GM18858 (cell line): Measurements from ENCODE around the gene KIAA0753.

Experiments
- ATAC-seq: cut with Tn5 transposase; IDR thresholded peaks from one replicate; pipeline ENCODE4 v1.9.1; 2021; ENCODE audit not compliant: unreplicated experiment

The KIAA0753 gene

DNA sequence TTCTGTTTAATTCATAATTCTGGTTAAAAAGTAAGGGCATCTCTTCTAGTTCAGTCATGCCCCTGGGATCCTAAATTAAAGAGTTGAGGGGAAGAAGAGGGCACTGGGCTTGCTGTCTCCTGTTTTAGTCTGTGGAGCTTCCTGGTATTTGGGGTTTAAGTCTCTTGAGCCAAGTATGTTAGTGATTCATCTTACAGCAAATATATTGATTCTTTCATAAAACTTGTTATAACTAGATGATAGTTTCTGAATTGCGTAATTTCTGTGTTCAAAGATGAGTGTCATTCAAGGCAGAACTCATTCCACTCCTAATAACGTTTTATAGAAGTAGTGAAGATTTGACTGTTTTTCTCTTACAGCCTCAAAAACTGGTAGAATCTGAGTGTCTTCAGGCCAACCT lies 2.1 kb upstream of the KIAA0753 start:
- no peak for ATAC-seq

DNA sequence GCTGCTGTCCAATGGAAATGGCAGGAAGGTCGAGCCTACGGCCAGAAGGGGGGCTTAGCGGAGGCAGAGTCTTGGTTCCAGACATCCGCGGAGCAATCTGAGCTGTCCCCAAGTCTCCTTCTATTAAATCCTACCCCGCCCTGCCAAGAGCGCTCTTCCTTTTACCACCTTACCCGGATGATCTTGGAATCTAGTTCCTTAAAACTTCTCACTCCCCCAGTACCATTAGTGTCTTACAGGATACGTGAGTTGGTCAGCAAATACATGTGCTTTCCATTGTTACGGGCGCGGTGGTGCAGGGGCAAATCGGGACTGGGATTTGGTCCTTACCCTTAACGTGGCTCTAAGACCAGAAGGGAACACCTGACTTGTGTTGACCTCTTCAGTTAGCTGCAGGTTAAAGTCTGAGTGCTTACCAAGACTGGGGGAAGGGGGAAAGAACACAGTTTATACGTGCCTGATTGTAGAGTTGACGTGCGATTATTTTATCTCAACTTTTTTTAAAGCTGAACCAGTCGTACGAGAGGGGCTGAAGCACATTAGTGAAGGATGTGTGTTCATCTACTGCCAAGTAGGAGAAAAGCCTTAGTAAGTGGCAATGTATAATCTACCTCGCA lies 844 bp upstream of the KIAA0753 start:
- no peak for ATAC-seq

DNA sequence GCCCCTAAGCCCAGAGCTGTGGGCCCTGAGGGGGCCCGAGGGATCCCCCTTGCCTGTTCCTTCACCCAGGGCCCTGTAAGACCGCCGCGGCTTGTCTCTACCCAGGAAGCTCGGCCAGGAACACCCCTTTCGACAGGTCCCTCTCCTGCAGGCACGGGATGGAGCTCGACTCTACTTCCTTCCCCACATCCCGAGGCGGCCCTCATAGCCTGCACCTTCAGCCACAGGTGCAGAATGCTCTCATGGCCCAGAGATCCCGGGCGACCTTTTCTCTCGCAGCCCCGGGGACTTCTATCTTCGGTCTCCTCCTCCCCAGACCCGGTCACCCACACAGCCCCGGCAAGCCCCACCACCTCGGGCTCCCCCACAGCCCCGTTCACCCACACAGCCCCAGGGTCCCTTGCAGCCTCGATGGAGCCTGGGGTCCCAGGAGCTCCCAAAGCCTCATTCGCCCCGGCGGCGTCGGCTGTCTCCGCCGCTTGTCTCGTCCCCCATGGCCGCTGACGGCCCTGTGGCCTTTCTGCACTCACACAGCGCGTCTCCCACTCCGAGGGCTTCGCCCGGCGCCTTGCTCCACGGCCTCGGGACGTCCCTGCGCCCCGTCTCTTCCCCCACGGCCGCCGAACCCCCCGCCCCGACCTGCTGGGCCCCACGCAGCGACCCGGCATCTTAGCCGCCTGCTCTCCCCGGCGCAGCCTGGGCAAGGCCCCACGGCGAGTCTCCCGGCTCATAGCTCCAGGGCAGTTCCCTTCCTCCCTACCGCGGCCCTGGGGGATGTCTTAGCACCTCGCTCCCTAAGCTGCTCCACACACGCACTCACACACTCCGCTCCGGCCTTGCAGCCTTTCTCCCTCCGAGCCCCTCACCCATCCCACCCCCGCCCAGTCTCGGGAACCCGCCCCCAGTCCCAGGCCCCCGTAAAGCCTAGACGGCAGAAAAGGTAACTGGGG lies 650 bp downstream of the KIAA0753 start:
- ATAC-seq = no peak

DNA sequence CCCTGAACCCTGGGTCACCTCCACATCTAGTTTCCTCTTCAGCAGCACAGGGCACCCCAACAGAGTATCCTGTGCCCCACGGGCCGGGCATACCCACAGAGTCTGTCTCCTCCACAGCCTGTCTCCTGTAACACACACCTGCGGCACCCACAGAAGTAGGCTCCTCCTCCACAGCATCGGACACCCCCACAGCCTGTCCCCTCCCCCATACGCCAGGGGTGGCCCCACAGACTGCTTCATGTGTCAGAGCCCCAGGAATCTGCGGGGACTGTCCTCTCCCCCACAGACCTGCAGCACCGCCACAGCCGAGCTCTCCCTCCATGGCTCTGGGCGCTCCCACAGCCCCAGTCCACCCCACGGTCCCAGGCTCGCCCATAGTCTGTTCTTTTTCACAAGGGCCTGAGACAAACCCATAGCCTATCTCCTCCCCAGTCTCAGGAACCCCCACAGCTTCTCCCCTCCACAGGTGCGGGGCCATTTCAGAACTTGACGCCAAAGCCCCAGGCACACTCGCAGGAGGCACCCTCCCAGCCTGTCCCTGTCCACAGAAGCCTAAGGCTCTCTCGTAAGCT lies 1.4 kb downstream of the KIAA0753 start:
- ATAC-seq = no peak

DNA sequence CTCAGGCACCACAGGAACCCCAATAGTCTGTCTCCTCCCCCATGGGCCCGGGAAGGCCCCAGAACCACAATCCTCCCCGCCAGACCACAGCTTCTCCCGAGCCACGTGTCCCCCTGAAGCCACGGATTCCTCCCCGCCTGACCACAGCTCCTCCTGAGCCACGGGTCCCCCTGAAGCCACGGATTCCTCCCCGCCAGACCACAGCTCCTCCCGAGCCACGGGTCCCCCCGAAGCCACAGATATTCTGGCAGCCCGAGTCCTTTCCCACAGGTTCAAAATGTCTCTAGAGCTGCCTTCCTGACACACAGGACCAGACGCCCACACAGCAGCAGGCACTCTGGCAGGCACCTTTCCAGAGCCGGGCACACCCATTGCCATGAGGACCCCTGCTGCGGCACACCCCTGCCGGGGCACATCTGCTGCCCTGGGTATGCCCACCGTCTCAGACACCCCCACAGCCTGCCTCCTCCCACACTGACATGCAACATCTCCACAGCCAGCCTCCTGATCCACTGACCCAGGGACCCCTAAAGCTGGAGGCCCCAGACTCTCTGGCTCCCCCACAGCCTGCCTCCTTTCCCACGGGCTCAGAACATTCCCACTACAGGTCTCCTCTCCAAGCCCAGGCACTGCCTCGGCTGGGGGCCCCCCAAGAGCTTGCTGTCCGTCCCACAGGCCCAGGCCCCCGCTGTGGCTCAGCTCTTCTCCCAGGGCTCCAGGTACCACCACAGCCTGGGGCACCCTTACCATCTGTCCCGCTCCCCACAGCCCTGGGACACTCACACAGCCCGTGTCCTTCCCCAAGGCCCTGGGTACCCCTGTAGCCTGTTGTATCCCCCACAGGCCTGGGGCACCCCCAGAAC lies 2.2 kb downstream of the KIAA0753 start:
- no peak for ATAC-seq

DNA sequence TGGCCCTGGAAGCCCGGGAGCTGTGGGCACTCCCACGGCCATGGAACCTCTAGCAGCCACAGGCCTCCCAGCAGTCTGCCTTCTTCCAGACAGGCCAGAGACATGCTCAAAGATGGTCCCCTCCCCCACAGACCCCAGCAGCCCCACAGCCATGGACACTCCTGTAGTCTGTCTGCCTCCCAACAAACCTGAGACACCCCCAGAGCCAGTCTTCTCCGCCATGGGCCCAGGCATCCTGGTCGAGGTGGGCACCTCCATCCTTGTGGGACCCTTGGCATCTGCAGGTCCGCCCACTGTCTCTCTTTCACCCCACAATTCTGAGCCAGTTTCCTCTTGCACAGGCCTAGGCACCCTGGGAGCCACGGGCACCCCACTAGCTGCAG lies 3.1 kb downstream of the KIAA0753 start:
- ATAC-seq = no peak

DNA sequence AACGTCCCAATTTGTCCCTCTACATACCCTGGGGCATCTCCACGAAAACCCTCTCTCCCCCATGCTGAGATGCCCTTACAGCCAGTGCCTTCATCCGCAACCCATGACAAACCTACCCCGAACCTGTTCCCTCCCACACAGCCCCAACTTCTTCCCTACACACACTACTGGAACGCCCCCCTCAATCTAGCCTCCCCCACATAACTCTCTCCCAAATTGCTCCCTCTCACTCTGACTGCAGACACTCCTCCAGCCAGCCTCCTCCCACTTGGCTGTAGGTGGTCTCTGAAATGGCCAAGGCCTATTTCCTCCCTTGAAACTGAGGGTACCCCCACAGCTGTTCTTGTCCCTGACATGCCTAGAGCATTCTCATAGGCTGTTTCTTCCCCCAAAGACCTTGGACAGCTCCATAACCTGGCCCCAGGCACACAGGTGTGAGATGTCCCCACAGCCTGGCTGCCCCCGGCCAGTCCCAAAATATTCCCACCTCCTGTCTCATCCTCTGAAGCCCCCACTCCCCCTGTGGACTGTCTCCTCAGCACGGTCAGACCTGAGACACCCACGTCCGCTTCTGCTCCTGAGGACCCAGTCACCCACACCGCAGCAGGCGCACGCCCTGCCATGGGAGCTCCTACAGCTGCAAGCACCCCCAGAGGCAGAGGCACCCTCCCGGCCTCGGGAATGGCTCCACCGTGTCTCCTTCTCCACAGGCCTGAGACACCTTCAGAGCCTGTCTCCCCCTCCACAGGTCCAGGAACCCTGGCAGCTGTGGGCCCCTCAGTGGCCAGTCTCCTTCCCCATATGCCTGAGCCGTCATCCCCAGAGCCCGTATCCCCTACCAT lies 3.7 kb downstream of the KIAA0753 start:
- no peak for ATAC-seq

DNA sequence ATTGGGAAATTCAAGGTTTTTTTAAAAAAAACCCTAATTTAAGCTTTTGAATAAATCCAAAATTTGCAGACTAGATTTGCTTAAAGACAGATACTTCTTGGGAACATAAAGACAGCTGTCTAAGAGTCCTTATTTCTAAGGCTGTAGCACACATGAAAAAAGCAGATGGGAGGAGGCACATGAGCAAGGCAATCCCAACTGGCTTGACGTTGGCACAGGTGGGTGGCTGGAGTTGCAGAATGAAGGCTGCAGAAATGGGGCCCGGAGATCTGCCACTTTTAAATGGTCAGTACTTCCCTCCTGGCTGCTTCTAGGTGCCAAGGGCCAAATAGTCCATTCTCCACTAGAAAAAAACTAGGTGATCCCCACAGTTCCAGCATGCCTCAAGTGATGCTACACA lies 4.4 kb downstream of the KIAA0753 start:
- ATAC-seq = no peak

DNA sequence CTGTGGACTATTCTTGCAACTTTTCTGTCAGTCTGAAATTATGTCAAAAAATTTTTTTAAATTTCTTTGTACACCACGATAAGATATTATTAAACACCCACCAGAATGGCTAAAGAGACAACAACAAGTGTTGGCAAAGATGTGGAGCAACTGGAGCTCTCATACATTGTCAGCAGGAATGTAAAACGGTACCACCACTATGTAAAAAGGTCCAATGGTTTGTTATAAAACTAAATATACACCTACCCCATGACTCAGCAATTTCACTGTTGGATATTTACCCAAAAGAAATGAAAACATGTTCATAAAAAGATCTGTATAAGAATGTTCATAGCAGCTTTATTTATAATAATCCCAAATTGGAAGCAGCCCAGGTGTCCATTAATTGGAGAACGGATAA lies 7.2 kb downstream of the KIAA0753 start:
- ATAC-seq = no peak

DNA sequence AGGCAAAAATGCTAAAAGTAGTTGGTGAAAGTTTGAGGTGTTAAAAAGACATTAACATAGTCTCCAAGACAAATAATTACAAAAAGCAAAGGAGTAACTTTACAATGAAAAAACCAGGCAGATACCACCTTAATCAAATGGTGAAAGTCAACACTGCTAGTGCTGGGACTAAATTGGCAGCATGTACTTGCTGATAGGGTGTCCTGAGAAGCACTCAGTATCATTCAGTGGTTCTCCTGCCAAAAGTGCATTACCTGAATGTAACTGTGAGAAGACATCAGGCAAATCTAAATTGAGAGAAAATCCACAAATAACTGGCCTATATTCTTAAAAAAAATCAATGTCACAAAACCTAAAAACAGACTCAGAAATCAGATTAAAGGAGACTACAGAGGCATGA lies 8.0 kb downstream of the KIAA0753 start:
- ATAC-seq = no peak

DNA sequence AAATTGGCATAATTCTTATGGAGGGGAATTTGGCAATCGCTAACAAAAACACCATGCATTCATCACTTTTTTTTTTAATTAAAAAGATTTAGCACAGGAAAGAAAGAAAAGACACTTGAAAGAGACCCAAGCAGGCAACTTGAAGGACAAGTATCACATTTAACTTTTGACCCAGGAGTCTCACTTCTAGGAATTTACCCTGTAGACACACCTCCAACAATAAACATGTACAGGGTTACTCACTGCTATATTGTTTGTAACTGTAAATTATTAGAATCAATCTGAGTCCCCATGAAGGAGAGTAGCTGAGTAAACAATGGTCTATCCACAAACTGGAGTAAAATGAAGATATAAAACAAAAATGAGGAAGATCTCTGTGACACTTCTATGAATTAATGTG lies 10.1 kb downstream of the KIAA0753 start:
- ATAC-seq = no peak

DNA sequence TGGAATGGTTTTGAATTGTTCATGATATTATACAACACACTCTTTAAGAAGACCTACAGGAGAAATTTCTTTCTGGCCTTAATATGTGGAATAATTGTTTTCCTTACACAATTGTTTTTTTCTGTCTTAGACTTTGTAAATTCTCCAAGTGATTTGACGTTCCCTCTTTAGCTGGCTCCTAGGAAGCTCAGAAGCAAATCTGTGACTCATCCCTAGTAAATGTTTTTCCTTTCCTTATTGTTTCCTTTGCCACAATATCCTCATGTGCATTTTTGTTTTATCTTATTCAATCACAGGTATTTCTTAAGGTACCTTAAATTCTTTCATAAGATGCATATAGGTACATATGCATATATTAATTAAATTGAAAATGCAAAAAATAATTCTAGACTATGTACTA lies 13.5 kb downstream of the KIAA0753 start:
- no peak for ATAC-seq

DNA sequence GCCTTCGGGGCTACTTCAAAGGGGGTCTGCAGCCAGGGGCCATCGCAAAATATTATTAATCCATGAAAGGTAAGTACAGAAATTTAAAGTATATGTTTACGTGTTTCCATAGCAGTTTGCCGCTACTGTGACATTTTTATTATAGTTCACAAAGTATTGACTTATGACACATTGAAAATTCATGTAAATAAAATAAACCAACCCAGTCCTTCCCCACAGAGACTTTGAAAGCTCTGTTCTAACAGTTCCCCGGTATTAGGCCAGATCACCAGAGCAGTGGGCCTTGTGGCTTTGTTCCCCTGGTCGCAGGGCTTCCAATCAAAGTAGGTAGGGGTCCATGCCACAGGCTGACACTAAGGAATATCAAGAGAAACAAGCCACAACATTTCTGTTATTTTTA lies 13.9 kb downstream of the KIAA0753 start:
- no peak for ATAC-seq

DNA sequence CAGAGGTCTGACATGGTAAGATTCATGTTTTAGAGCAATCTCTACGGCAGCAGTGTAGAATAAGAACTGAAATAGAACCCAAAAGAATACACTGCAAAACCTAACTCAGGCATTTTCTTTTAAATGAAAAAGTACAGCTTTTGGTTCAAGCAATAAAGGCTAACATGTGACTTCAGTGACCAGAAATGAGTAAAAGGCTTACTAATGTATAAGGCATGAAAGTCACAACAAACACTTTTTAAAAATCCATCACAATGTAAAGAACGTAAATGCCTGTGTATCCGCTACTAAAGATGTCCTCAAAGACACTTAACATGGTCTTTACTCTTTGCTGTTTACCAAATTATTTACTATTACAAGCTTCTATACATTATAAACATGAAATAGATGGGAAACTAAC lies 16.6 kb downstream of the KIAA0753 start:
- no peak for ATAC-seq

DNA sequence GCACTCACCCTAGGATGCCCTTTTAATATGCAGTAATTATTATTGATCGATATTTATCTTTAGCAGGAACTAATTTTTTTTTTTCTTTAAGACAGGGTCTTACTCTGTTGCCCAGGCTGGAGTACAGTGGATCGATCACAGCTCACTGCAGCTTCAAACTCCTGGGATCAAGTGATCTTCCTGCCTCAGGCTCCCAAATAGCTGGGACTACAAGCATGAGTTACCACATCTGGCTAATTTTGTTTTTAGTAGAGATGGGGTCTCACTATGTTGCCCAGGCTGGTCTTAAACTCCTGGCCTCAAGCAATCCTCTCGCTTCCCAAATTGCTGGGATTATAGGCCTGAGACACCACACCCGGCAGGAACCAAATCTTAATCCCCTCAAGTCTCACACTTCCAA lies 29.3 kb downstream of the KIAA0753 start:
- no peak for ATAC-seq

DNA sequence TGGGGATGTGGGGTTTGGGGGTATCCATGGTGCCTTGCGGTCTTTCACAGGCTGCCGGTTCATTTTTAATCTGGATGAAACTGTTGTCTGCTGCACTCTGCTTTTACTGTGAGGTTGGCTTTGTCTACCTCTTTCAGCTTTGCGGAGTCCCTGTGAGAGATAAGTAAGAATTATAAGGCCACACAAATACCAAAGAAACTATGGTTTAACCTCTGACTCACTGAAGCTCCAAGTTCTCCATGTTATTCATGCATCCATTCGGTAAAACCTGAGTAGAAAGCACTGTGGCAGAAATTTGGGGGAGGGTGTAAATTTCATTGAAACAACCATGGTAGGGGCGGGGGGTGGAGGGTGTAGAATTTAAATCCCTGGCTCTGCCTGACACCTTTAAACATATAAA lies 30.5 kb downstream of the KIAA0753 start:
- ATAC-seq = no peak

DNA sequence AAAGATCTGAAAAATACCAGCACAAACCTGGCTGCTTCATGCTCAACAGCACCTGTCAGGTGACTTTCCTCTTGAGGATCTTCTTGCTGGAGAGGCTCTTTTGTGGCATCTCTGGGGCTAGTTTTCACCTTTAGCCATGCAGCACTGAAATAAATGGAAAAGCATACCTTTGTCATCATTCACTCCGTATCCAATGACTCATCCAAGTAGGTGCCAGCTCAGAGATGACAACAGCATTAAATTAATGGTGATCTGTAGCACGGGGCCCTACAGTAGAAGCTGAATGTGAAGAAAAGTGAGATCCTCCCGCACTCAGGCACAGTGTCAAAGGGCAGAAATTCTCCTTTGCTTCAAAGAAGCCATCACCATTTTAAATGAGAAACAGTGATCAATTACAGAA lies 32.2 kb downstream of the KIAA0753 start:
- ATAC-seq = no peak

DNA sequence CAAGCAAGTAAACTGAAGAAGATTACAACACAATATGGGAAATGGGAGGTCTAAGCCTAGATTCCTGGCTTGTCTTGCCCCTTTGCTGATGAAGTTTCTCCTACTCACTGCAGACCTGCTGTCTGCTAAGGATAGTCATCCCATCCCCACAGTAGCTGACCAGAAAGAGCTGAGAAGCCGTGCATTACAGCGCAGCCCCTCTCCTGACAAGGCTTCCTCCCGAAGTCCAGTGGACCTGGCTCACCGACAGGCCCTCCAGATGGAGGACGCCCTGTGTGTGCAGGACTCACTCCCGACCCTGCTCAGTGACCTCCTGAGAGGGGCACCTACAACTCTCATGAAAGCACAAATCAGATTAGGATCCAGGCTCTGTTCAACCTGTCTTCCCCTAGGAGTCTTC lies 35.4 kb downstream of the KIAA0753 start:
- no peak for ATAC-seq

DNA sequence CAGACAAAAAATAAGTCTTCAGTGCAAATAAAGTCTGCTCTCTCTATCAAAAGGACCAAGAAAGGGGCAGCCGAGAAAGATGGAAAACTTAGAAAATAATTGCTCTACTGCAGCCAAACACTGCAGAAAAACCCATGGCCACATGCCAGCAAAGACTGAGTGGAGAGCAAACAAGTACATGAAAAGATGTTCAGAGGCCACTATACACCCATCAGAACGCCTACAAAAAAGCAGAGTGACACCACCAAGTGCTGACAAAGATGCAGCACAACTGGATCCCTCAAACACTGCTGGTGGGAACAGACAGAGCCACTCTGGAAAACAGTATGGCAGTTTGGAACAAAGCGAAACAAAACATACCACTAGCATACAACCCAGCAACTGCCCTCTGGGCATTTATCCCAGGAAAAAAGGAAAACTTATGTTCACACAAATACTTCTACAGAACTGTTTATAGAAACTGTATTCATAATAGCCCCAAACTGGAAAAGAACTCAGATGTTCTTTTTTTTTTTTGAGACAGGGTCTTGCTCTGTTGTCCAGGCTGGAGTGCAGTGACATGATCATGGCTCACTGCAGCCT lies 36.7 kb downstream of the KIAA0753 start:
- ATAC-seq = no peak

DNA sequence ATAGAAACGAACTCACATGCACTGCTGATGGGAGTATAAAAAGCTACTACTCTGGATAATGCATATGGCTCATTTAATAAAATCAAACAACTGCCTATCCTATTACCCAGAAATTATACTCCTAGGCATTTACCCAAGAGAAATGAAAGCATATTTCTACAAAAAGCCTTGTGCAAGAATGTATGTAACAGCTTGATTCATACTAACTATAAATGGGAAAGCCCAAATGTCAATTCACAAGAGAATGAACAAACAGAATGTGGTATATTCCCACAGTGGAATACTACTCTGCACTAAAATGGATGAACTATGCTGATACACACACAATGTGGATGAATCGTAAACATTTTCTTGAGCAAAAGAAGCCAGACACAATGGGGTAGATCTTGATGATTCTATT lies 38.4 kb downstream of the KIAA0753 start:
- no peak for ATAC-seq
